ENCODE results near the gene SATB1. TPM values are rescaled to one million over a fixed set of nuclear protein-coding genes. Genes with fewer than 3 reads are reported as not detected.

The SATB1 gene
- total and polyA plus RNA-seq, 2 of the 8 experiments (the other 6 are each of a cell fraction or from before 2014, with no cell fraction given), result 18.8 to 28.0 TPM

GRCh38 chr3:18415167-18415566 is 10.0 kb downstream of the SATB1 start:
- Histone ChIP-seq H3K79me2 (ENCODE audit: control insufficient read depth in 1 of 2, insufficient read depth in 2 of 2, low read length in 2 of 2) (no peaks in the 10 kb centered on the region), H2BK5ac (ENCODE audit: low read depth, low read length) (no peak overlapping the region), H3K27ac (ENCODE audit: low read depth, low read length) (no peak overlapping the region), H3K56ac (replicated peaks; ENCODE audit: insufficient read length, low read depth, low read length) (no peak overlapping the region), H4K8ac (ENCODE audit: extremely low read depth, insufficient read depth, low read length) (no peak overlapping the region), H3K79me1 (ENCODE audit: low read depth, low read length) (no peaks in the 10 kb centered on the region), H3K9me3 (ENCODE audit: insufficient read depth in 2 of 2, low read depth in 1 of 2, low read length in 1 of 2) (no peaks in the 10 kb centered on the region), H3K4me2 (ENCODE audit: insufficient read depth in 1 of 2, low read depth in 2 of 2, low read length in 2 of 2) (no peak overlapping the region), H4K91ac (replicated peaks; ENCODE audit: insufficient read length, low read length) (no peak overlapping the region), H2BK12ac (ENCODE audit: low read depth, low read length) (no peak overlapping the region), H4K5ac (ENCODE audit: insufficient read length, low read depth, low read length) (no peak overlapping the region), H2BK15ac (ENCODE audit: low read length) (no peak overlapping the region), H3K9ac (replicated peaks in 1 of 4; ENCODE audit: extremely low read depth in 1 of 4, low read depth in 3 of 4, low read length in 3 of 4) (no peak overlapping the region), H3K4me3 (ENCODE audit: extremely low read depth in 1 of 4, insufficient read depth in 2 of 4, low read depth in 3 of 4, low read length in 4 of 4) (no peak overlapping the region), H3K27me3 (replicated peaks in 1 of 4; ENCODE audit: control insufficient read depth in 3 of 4, extremely low read depth in 1 of 4, insufficient read depth in 3 of 4, low read length in 3 of 4) (no peaks in the 10 kb centered on the region), H2AK5ac (ENCODE audit: low read depth, low read length) (no peak overlapping the region), H2BK20ac (ENCODE audit: low read length) (no peak overlapping the region), H2BK120ac (replicated peaks; ENCODE audit: low read depth, low read length) (no peak overlapping the region), H2AFZ (ENCODE audit: low read length) (no peak overlapping the region), H3K23me2 (ENCODE audit: low read depth, low read length) (no peaks in the 10 kb centered on the region), H3K18ac (ENCODE audit: extremely low read depth, low read length) (no peak overlapping the region), H3K23ac (ENCODE audit: insufficient read length) (no peak overlapping the region), H3K36me3 (ENCODE audit: control insufficient read depth in 2 of 4, insufficient read depth in 4 of 4, low read length in 3 of 4) (peaks cover 4 to 25% (median 12%) of the 10 kb centered on the region in 4 experiments; a peak in 6 of 8 replicates), H3K4me1 (replicated peaks in 1 of 4; ENCODE audit: control insufficient read depth in 3 of 4, insufficient read depth in 4 of 4, low read length in 3 of 4) (no peaks in the 10 kb centered on the region), H4K20me1 (replicated peaks in 1 of 2; ENCODE audit: control insufficient read depth in 1 of 2, insufficient read depth in 2 of 2, low read length in 2 of 2) (no peaks in the 10 kb centered on the region), H3K4ac (replicated peaks; ENCODE audit: insufficient read length, low read depth, low read length) (no peak overlapping the region), H3K14ac (ENCODE audit: insufficient read length) (no peak overlapping the region)
- DNase-seq (ENCODE audit: low read depth in 1 of 2, low spot score in 2 of 2) (no peak), FAIRE-seq (no peak)
- POLR2A ChIA-PET (ENCODE audit: partially characterized antibody), result no interaction called here
- 93% methylated on average over 9 of the region's 9 CpGs; no CpG with 5 or more reads in 1 of the 2 experiments for WGBS, 2 experiments (ENCODE audit: extremely low coverage in 1 of 2, insufficient coverage in 1 of 2, insufficient read length in 1 of 2, insufficient replicate concordance in 2 of 2, low coverage in 1 of 2, low lambda C conversion rate in 2 of 2, missing lambda C conversion rate in 1 of 2)
- CTCF ChIA-PET (ENCODE audit: partially characterized antibody), result no interaction called here
- no peak for TF ChIP-seq TEAD4 (IDR thresholded peaks at IDR 0.05; ENCODE audit: low read depth, low read length)
- no peak for TF ChIP-seq HDAC2 (IDR thresholded peaks at IDR 0.05; ENCODE audit: borderline replicate concordance in 1 of 2, low read depth in 2 of 2, low read length in 2 of 2)
- TF ChIP-seq TCF12 (IDR thresholded peaks at IDR 0.05; ENCODE audit: low read depth, low read length), result no peak
- no peak for TF ChIP-seq KDM5A (IDR thresholded peaks at IDR 0.05; ENCODE audit: low read length)
- no peak for TF ChIP-seq ASH2L (IDR thresholded peaks at IDR 0.05; ENCODE audit: low read length)
- TF ChIP-seq SIX5 (IDR thresholded peaks at IDR 0.05; ENCODE audit: low read depth, low read length), result no peak

All from H1 (cell line).